ENCODE measurements around the gene PRKCE.
A peak's percentile ranks its signal among the peaks of the same experiment; 100 is the strongest.

Gene PRKCE

DNA sequence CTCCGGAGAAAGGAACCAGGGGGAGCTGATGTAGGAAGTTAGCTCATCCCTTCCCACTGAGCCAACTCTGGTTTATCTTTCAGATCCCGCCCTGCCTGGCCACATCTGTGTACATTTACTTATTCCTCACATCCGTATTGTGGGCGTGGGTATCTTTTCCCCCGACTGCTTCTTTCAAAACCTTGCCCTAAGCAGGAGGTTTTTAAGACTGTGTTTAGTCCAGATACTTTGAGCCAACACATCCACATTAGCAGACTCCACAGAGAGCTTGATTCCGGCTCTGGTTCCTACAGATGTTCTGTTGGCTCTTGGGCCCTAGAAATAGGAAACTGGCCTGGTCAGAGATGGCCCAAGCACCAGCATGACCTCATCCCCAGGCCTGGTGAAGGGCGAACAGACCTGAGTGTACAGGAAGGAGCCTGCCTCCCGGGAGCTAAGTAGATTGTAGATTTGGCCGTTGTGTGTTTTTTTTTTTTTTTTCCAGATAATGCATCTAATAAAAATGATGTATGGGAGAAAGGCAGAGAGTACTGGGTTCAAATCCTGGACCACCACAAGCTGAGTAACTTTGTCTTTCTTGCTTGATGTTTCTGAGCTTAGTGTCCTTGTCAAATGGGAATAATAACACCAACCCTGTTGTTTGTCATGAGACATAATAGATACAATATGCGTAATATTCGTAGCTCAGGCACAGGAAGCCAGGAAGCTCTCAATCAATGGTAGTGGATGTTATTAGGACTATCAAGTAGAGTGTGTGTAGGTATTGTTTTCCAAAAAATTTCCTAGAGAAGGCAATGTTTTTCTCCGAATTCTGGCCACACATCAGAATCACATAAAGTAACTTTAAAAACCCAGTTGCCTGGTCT is 92.3 kb downstream of the PRKCE start:
- H3K79me1 ChIP-seq (replicated peaks; ENCODE audit: low read length, poor library complexity, severe bottlenecking) = peaks cover 8% of the 10 kb centered on the region
- no peak overlapping the region for H2BK120ac ChIP-seq (ENCODE audit: low read depth, low read length)
- no peak overlapping the region for H2BK12ac ChIP-seq (ENCODE audit: low read length in 2 of 2)
- H2AFZ ChIP-seq (ENCODE audit: low read depth, low read length) = no peak overlapping the region
- H3K36me3 ChIP-seq (ENCODE audit: control insufficient read depth in 1 of 2, insufficient read depth in 2 of 2, low read depth in 1 of 2, low read length in 2 of 2) = no peaks in the 10 kb centered on the region
- no peak overlapping the region for H3K27ac ChIP-seq (ENCODE audit: low read length, poor library complexity, severe bottlenecking)
- peak; percentile 63 for DNase-seq
- WGBS = 70% methylated on average over 12 of the region's 12 CpGs
- no peaks in the 10 kb centered on the region for H3K27me3 ChIP-seq (ENCODE audit: control insufficient read depth in 1 of 2, insufficient read depth in 1 of 2, low read length in 2 of 2)
- H4K8ac ChIP-seq (ENCODE audit: low read length) = no peak overlapping the region
- H3K4ac ChIP-seq (ENCODE audit: low read depth in 1 of 2, low read length in 2 of 2) = no peak overlapping the region
- no peak overlapping the region for H2AK5ac ChIP-seq (ENCODE audit: low read length, severe bottlenecking)
- no peak overlapping the region for H3K4me2 ChIP-seq (ENCODE audit: low read length, poor library complexity, severe bottlenecking)
- H3K14ac ChIP-seq (ENCODE audit: low read length in 2 of 2) = no peak overlapping the region
- no peak overlapping the region for H2BK15ac ChIP-seq (ENCODE audit: low read depth, poor library complexity, severe bottlenecking)
- H2BK5ac ChIP-seq (ENCODE audit: low read depth, low read length, poor library complexity, severe bottlenecking) = no peak overlapping the region
- no peak overlapping the region for H4K91ac ChIP-seq (ENCODE audit: low read length)
- peak overlapping the region; percentile 83 for H3K9ac ChIP-seq (ENCODE audit: low read length)
- peak overlapping the region in 1 of 2 experiments; percentile 54 for H3K4me3 ChIP-seq (ENCODE audit: insufficient read depth in 1 of 2, low read depth in 1 of 2, low read length in 2 of 2)
- H3K9me3 ChIP-seq (ENCODE audit: control insufficient read depth, low read length) = peaks cover 3% of the 10 kb centered on the region
- peaks cover 1% of the 10 kb centered on the region for H3K4me1 ChIP-seq (ENCODE audit: control insufficient read depth, insufficient read depth, low read depth, low read length)
- H3K18ac ChIP-seq (ENCODE audit: low read depth in 1 of 2, low read length in 2 of 2) = no peak overlapping the region
- H3K23ac ChIP-seq (ENCODE audit: low read length in 2 of 2) = no peak overlapping the region

DNA sequence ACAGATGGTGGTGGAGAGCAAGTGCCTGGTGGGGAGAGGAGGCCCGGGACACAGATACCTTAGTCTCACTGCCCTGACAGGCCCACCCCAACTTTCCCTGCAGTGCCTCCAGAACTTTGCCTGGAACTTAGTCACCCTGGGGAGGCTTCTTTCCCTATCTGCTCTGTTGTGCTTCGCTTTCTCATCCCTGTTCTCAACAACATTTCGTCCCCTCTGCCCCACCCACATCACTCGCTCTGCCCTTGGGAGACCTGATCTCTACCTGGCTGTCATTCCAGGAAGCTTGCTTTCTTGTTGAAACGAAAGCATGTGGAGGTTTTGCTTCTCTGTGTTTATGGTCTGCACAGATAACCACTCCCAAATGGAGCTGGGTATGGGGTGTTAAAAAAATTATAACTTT is 93.8 kb downstream of the PRKCE start:
- Histone ChIP-seq H3K79me1 (replicated peaks; ENCODE audit: low read length, poor library complexity, severe bottlenecking) (peaks cover 7% of the 10 kb centered on the region), H3K4me1 (ENCODE audit: control insufficient read depth, insufficient read depth, low read depth, low read length) (peaks cover 1% of the 10 kb centered on the region), H2AK5ac (ENCODE audit: low read length, severe bottlenecking) (no peak overlapping the region), H3K18ac (ENCODE audit: low read depth in 1 of 2, low read length in 2 of 2) (no peak overlapping the region), H2BK5ac (ENCODE audit: low read depth, low read length, poor library complexity, severe bottlenecking) (no peak overlapping the region), H3K27me3 (ENCODE audit: control insufficient read depth in 1 of 2, insufficient read depth in 1 of 2, low read length in 2 of 2) (no peaks in the 10 kb centered on the region), H3K4ac (ENCODE audit: low read depth in 1 of 2, low read length in 2 of 2) (no peak overlapping the region), H3K9ac (ENCODE audit: low read length) (peak overlapping the region; percentile 83), H3K9me3 (ENCODE audit: control insufficient read depth, low read length) (peaks cover 3% of the 10 kb centered on the region), H3K4me2 (ENCODE audit: low read length, poor library complexity, severe bottlenecking) (no peak overlapping the region), H3K14ac (ENCODE audit: low read length in 2 of 2) (no peak overlapping the region), H2BK120ac (ENCODE audit: low read depth, low read length) (no peak overlapping the region), H3K4me3 (ENCODE audit: insufficient read depth in 1 of 2, low read depth in 1 of 2, low read length in 2 of 2) (peak overlapping the region in 1 of 2 experiments; percentile 57), H2BK12ac (ENCODE audit: low read length in 2 of 2) (no peak overlapping the region), H2BK15ac (ENCODE audit: low read depth, poor library complexity, severe bottlenecking) (no peak overlapping the region), H3K23ac (ENCODE audit: low read length in 2 of 2) (no peak overlapping the region), H4K91ac (ENCODE audit: low read length) (no peak overlapping the region), H2AFZ (ENCODE audit: low read depth, low read length) (no peak overlapping the region), H3K27ac (ENCODE audit: low read length, poor library complexity, severe bottlenecking) (no peak overlapping the region), H3K36me3 (ENCODE audit: control insufficient read depth in 1 of 2, insufficient read depth in 2 of 2, low read depth in 1 of 2, low read length in 2 of 2) (no peaks in the 10 kb centered on the region), H4K8ac (ENCODE audit: low read length) (peak overlapping the region; percentile 12)
- WGBS = 85% methylated on average over 5 of the region's 5 CpGs
- DNase-seq = no peak

DNA sequence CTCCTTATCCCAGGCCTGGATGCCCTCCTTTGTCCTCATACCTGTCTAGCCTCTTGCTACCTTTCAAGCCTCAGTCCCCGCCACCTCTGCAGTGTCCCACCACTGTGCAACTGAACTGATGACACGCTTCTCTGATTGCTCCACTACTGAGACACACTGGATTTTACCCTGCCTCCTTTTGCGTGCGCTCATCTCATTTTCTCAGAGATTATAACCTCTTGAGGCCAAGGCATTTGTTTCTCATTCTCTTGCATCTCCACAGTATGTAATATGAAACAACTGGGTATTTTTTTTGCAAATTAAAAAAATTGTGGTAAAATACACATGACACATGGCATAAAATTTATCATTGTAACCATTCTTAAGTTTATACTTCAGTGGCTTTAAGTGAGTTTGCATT is 95.4 kb downstream of the PRKCE start:
- no peak overlapping the region for H2BK12ac ChIP-seq (ENCODE audit: low read length in 2 of 2)
- no peak overlapping the region for H2BK120ac ChIP-seq (ENCODE audit: low read depth, low read length)
- DNase-seq = no peak
- peaks cover 6% of the 10 kb centered on the region for H3K79me1 ChIP-seq (replicated peaks; ENCODE audit: low read length, poor library complexity, severe bottlenecking)
- no peak overlapping the region for H4K8ac ChIP-seq (ENCODE audit: low read length)
- H3K27me3 ChIP-seq (ENCODE audit: control insufficient read depth in 1 of 2, insufficient read depth in 1 of 2, low read length in 2 of 2) = no peaks in the 10 kb centered on the region
- no peak overlapping the region for H2BK15ac ChIP-seq (ENCODE audit: low read depth, poor library complexity, severe bottlenecking)
- peaks cover 3% of the 10 kb centered on the region for H3K9me3 ChIP-seq (ENCODE audit: control insufficient read depth, low read length)
- no peak overlapping the region for H4K91ac ChIP-seq (ENCODE audit: low read length)
- no peak overlapping the region for H2AFZ ChIP-seq (ENCODE audit: low read depth, low read length)
- WGBS = 99% methylated on average over 3 of the region's 4 CpGs
- no peak overlapping the region for H3K4ac ChIP-seq (ENCODE audit: low read depth in 1 of 2, low read length in 2 of 2)
- H2BK5ac ChIP-seq (ENCODE audit: low read depth, low read length, poor library complexity, severe bottlenecking) = no peak overlapping the region
- peaks cover 1% of the 10 kb centered on the region for H3K4me1 ChIP-seq (ENCODE audit: control insufficient read depth, insufficient read depth, low read depth, low read length)
- no peaks in the 10 kb centered on the region for H3K36me3 ChIP-seq (ENCODE audit: control insufficient read depth in 1 of 2, insufficient read depth in 2 of 2, low read depth in 1 of 2, low read length in 2 of 2)
- no peak overlapping the region for H3K18ac ChIP-seq (ENCODE audit: low read depth in 1 of 2, low read length in 2 of 2)
- no peak overlapping the region for H3K4me2 ChIP-seq (ENCODE audit: low read length, poor library complexity, severe bottlenecking)
- H2AK5ac ChIP-seq (ENCODE audit: low read length, severe bottlenecking) = no peak overlapping the region
- H3K27ac ChIP-seq (ENCODE audit: low read length, poor library complexity, severe bottlenecking) = no peak overlapping the region
- peak overlapping the region; percentile 10 for H3K9ac ChIP-seq (ENCODE audit: low read length)
- no peak overlapping the region for H3K4me3 ChIP-seq (ENCODE audit: insufficient read depth in 1 of 2, low read depth in 1 of 2, low read length in 2 of 2)
- H3K23ac ChIP-seq (ENCODE audit: low read length in 2 of 2) = no peak overlapping the region
- no peak overlapping the region for H3K14ac ChIP-seq (ENCODE audit: low read length in 2 of 2)

DNA sequence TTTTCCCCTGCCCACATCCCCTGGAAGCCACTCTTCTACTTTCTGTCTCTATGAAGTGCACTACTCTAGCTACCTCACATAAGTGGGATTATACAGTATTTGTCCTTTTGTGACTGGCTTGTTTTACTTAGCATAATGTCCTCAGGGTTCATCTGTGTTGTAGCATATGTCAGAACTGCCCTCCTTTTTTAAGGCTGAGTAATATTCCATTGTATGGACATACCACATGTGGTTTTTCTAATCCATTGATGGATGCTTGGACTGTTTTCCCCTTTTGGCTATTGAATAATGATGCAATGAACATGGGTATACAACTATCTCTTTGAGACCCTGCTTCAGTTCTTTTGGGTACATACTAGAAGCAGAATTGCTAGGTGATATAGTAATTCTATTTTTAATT is 95.9 kb downstream of the PRKCE start:
- no peak overlapping the region for H2BK120ac ChIP-seq (ENCODE audit: low read depth, low read length)
- H2AK5ac ChIP-seq (ENCODE audit: low read length, severe bottlenecking) = no peak overlapping the region
- no peak overlapping the region for H2BK15ac ChIP-seq (ENCODE audit: low read depth, poor library complexity, severe bottlenecking)
- H3K18ac ChIP-seq (ENCODE audit: low read depth in 1 of 2, low read length in 2 of 2) = no peak overlapping the region
- H2BK5ac ChIP-seq (ENCODE audit: low read depth, low read length, poor library complexity, severe bottlenecking) = no peak overlapping the region
- H2AFZ ChIP-seq (ENCODE audit: low read depth, low read length) = no peak overlapping the region
- H3K14ac ChIP-seq (ENCODE audit: low read length in 2 of 2) = no peak overlapping the region
- no peak overlapping the region for H2BK12ac ChIP-seq (ENCODE audit: low read length in 2 of 2)
- H3K9me3 ChIP-seq (ENCODE audit: control insufficient read depth, low read length) = peaks cover 3% of the 10 kb centered on the region
- H3K4ac ChIP-seq (ENCODE audit: low read depth in 1 of 2, low read length in 2 of 2) = no peak overlapping the region
- no peak overlapping the region for H3K9ac ChIP-seq (ENCODE audit: low read length)
- no peak overlapping the region for H3K4me2 ChIP-seq (ENCODE audit: low read length, poor library complexity, severe bottlenecking)
- no peak overlapping the region for H4K91ac ChIP-seq (ENCODE audit: low read length)
- H4K8ac ChIP-seq (ENCODE audit: low read length) = no peak overlapping the region
- no peak overlapping the region for H3K23ac ChIP-seq (ENCODE audit: low read length in 2 of 2)
- no peaks in the 10 kb centered on the region for H3K36me3 ChIP-seq (ENCODE audit: control insufficient read depth in 1 of 2, insufficient read depth in 2 of 2, low read depth in 1 of 2, low read length in 2 of 2)
- H3K4me3 ChIP-seq (ENCODE audit: insufficient read depth in 1 of 2, low read depth in 1 of 2, low read length in 2 of 2) = no peak overlapping the region
- peaks cover 1% of the 10 kb centered on the region for H3K4me1 ChIP-seq (ENCODE audit: control insufficient read depth, insufficient read depth, low read depth, low read length)
- DNase-seq = no peak
- no peak overlapping the region for H3K27ac ChIP-seq (ENCODE audit: low read length, poor library complexity, severe bottlenecking)
- no peaks in the 10 kb centered on the region for H3K27me3 ChIP-seq (ENCODE audit: control insufficient read depth in 1 of 2, insufficient read depth in 1 of 2, low read length in 2 of 2)
- H3K79me1 ChIP-seq (replicated peaks; ENCODE audit: low read length, poor library complexity, severe bottlenecking) = peaks cover 6% of the 10 kb centered on the region

Data from mesenchymal stem cell (in vitro differentiated cells and primary cell).